Adrenal gland (tissue), 12 donors: ENCODE measurements around the gene E2F1. TPM values are rescaled to one million over a fixed set of nuclear protein-coding genes. Genes with fewer than 3 reads are reported as not detected.

Experiments
- DNase-seq, 7 donors: peaks; one replicate each; pipeline ENCODE4 v3.0.0-alpha.2; 2019 to 2020
- H3K27ac ChIP-seq, 5 donors: fragments of 200-600 bp; sonication (generic) in 4 of 5; 1 replicate in 3 of 5; 2 replicates in 2 of 5; pipeline versions ENCODE4 v1.5.1 to v1.8.0; 2016 to 2020; ENCODE audit warnings: mild to moderate bottlenecking in 1 of 5
- H3K27me3 ChIP-seq: fragments of 200-600 bp; 2 replicates; pipeline ENCODE4 v1.8.0; 2021
- H3K36me3 ChIP-seq, 2 donors: fragments of 200-600 bp; replicated peaks in 1 of 2; 1 replicate in 1 of 2; 2 replicates in 1 of 2; pipeline versions ENCODE4 v1.5.1 to v1.8.0; 2018 to 2022
- H3K4me1 ChIP-seq, 2 donors: fragments of 200-600 bp; replicated peaks in 1 of 2; 1 replicate in 1 of 2; 2 replicates in 1 of 2; pipeline versions ENCODE4 v1.5.1 to v1.8.0; 2018 to 2021
- H3K4me3 ChIP-seq, 4 donors: fragments of 200-600 bp; sonication (generic) in 3 of 4; one replicate each; pipeline ENCODE4 v1.5.1; 2016 to 2018
- H3K9me3 ChIP-seq, 3 donors: fragments of 200-600 bp; sonication (generic) in 1 of 3; replicated peaks in 1 of 3; 1 replicate in 2 of 3; 2 replicates in 1 of 3; pipeline versions ENCODE4 v1.5.1 to v1.8.0; 2016 to 2021
- POLR2A ChIP-seq, 2 donors: fragments of 450-650 bp; IDR thresholded peaks; one replicate each; pipeline ENCODE4 v1.6.1; 2017; ENCODE audit warnings: antibody characterized with exemption in 2 of 2, mild to moderate bottlenecking in 2 of 2, moderate library complexity in 1 of 2
- WGBS, 4 donors: extraction: QIAGEN DNeasy Blood & Tissue Kit in 2 of 4; methylation state at CpG; one replicate each; pipeline versions ENCODE4 v1.1.5 to v1.1.7; 2013 to 2017; 5-methylcytosine and 5-hydroxymethylcytosine counted together
- intact Hi-C, 2 donors: fragments of 100-400 bp; cut with DNase I; formaldehyde crosslinking; loops; one replicate each; pipeline versions ENCODE4 v1.14.1 to v1.15.0; 2022 to 2023
- polyA plus RNA-seq, 3 donors: library from polyadenylated mRNA; stranded (reverse); fragments of 200-250 nt in 2 of 3; fragments of 350-450 nt in 1 of 3; fragmentation: Illumina TruSeq in 1 of 3; extraction: RNeasy Lipid Tissue Mini Kit (QIAGEN cat#74804) in 1 of 3; gene quantifications; one replicate each; pipeline ENCODE4 v1.2.3, GENCODE V29; 2013 to 2014
- total RNA-seq, 9 donors: library from RNA; depleted of rRNA in 4 of 9; stranded (reverse); fragments of >200 nt in 4 of 9; fragments of 120-200 nt in 1 of 9; fragmentation: NEBNext Ultra II Directional in 1 of 9; extraction: Animal tissue kit (Norgen Biotek cat#: 25700) in 1 of 9; gene quantifications; one replicate each; pipeline versions ENCODE4 v1.1.0 to v1.2.4, GENCODE V29; 2013 to 2023
- TF ChIP-seq, protein P1 (sequence below), 6 experiments: fragments of 450-650 bp in 4 of 6; fragments of 200-600 bp in 2 of 6; sonication (generic) in 1 of 6; IDR thresholded peaks; 1 replicate in 5 of 6; 2 replicates in 1 of 6; pipeline versions ENCODE4 v1.5.1 to v1.8.0; 2016 to 2021; ENCODE audit warnings: antibody characterized with exemption in 6 of 6, mild to moderate bottlenecking in 2 of 6, moderate library complexity in 1 of 6
- donor health status: healthy with polysubstance abuse.
- donor health status: Bipolar disorder and iron deficiency.
- donor health status: DM: yes; HTN: yes; CAD: no.
- donor health status: DM: no; HTN: no; CAD: no.
- donor health status: DM: no; HTN: no; CAD: no.
- donor health status: DM: yes; HTN: yes; CAD: no.

The E2F1 gene
- total and polyA plus RNA-seq, 12 donors: 3.0 to 15.7 (median 5.7) TPM

DNA sequence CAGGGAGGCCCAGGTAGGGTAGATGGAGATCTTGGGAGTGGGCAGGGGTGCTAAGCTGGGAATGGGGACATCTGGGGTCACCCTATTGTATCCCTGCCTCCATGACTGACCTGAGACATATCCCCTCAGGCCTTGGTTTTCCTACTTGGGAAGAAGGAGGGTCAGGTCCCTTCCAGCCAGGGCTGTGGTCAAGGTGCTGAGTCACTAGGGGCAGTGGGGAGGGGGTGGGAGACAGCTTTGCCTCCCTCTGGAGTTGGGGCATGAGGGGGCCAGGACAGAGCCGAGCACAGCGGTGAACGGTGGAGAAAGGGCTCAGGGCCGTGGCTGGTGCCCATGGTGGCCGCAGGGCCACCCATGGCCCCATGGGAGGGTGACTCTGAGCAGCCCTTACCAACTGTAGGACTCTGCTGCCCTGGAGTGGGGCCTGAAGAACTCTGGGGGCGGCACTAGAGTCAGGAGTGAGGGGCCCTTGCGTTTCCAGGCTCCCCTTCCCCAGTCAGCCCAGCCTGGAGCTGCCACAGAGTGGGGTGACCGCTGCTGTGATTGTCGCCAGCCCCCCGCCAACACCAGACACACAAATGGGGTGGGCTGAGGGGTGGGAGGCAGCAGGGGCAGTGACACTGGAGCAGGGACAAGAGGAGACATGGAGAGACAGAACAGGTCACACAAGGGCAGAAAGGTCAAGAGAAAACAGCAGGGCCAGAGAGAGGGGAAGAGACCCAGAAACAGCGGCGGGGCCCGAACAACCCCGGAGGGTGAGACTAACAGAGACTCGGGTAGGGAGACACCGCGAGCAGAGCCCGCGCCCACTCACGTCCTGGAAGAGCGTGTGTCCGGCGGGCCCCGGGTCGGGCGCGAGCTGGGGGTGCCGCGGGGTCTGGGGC, 12.5 kb downstream of the E2F1 start:
- TF ChIP-seq, protein P1, sequence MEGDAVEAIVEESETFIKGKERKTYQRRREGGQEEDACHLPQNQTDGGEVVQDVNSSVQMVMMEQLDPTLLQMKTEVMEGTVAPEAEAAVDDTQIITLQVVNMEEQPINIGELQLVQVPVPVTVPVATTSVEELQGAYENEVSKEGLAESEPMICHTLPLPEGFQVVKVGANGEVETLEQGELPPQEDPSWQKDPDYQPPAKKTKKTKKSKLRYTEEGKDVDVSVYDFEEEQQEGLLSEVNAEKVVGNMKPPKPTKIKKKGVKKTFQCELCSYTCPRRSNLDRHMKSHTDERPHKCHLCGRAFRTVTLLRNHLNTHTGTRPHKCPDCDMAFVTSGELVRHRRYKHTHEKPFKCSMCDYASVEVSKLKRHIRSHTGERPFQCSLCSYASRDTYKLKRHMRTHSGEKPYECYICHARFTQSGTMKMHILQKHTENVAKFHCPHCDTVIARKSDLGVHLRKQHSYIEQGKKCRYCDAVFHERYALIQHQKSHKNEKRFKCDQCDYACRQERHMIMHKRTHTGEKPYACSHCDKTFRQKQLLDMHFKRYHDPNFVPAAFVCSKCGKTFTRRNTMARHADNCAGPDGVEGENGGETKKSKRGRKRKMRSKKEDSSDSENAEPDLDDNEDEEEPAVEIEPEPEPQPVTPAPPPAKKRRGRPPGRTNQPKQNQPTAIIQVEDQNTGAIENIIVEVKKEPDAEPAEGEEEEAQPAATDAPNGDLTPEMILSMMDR (IDR thresholded peaks at IDR 0.05): no peak
- TF ChIP-seq POLR2A (IDR thresholded peaks at IDR 0.05): no peak
- H3K4me1 ChIP-seq: peaks cover 34 to 44% of the 10 kb centered on the region in 2 donors
- H3K27me3 ChIP-seq: no peaks in the 10 kb centered on the region
- WGBS, 4 donors: 6 to 31% (median 12%) methylated on average over 11 to 29 of the region's 29 CpGs
- H3K9me3 ChIP-seq: no peaks in the 10 kb centered on the region
- DNase-seq: peak in 3 of 7 donors; percentile 39 to 47 (median 40)
- intact Hi-C loops: no loop called here
- H3K4me3 ChIP-seq: peak overlapping the region; percentile 11 to 97 (median 52)
- peaks cover 0 to 33% of the 10 kb centered on the region in 2 donors for H3K36me3 ChIP-seq
- H3K27ac ChIP-seq: peak overlapping the region; percentile 41 to 97 (median 91)

DNA sequence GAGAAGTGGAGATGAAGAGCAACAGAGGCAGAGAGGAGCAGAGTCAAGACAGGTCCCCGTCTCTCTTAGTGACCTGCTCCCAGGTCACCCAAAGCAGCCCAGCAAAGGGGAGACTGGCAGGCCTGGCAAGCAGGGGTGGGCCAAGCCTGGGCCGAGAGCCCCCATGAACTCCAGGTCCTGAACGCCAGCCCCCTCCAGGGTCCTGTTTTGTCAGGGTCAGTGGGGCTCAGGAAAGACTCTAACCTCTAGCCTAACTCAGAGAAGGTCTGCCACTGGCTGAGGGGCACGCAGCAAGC, 13.1 kb downstream of the E2F1 start:
- H3K4me3 ChIP-seq: peak overlapping the region in 2 of 4 donors; percentile 55 to 97
- H3K27ac ChIP-seq: peak overlapping the region; percentile 41 to 97 (median 91)
- H3K36me3 ChIP-seq: peaks cover 0 to 36% of the 10 kb centered on the region in 2 donors
- intact Hi-C loops: no loop called here
- TF ChIP-seq, protein P1 (IDR thresholded peaks at IDR 0.05): no peak
- TF ChIP-seq POLR2A (IDR thresholded peaks at IDR 0.05): no peak
- DNase-seq: peak in 1 of 7 donors; percentile 25
- H3K4me1 ChIP-seq: peaks cover 36 to 47% of the 10 kb centered on the region in 2 donors
- 38 to 58% (median 47%) methylated on average over 3 to 4 of the region's 4 CpGs for WGBS, 4 donors
- H3K9me3 ChIP-seq: no peaks in the 10 kb centered on the region
- no peaks in the 10 kb centered on the region for H3K27me3 ChIP-seq

DNA sequence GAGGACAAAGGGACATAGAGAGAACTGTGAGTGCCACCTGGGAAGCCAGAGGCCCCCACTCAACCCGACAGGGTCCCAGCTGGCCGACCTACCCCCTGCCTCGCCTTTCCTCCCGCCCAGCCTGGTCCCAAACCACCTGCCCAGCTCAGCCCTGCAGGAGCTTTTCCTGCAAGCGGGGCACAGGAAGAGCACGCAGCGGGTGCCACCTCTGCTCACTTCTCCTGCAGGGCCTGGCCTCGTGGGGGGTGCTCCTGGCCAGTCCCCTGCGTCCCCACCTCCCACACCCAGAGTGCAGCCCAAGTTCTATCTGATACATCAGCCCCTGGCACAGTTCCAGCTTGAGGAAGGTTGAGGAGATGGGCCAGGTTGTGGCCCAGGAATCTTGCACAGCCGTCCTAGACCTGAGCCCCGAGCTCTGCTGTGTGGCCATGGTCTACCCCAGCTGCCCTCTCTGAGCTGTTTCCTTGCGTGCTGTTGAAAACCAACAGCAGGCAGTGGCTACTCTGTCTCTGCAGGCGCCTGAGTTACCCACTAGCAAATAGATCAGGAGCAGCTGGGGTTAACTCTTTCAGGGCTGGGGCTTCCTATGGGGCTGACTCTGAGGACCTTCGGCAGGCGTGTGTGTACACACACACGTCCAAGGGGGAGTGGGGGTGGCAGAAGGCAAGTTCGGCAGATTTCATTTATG, 13.6 kb downstream of the E2F1 start:
- TF ChIP-seq, protein P1 (IDR thresholded peaks at IDR 0.05): no peak
- no peak for TF ChIP-seq POLR2A (IDR thresholded peaks at IDR 0.05)
- 44 to 52% (median 45%) methylated on average over 7 to 17 of the region's 17 CpGs for WGBS, 4 donors
- Histone ChIP-seq H3K27me3 (no peaks in the 10 kb centered on the region), H3K9me3 (no peaks in the 10 kb centered on the region), H3K4me3 (peak overlapping the region in 2 of 4 donors; percentile 55 to 97), H3K4me1 (peaks cover 41 to 50% of the 10 kb centered on the region in 2 donors), H3K36me3 (peaks cover 0 to 36% of the 10 kb centered on the region in 2 donors), H3K27ac (peak overlapping the region in 4 of 5 donors; percentile 89 to 97 (median 94))
- intact Hi-C loops: no loop called here
- peak in 5 of 7 donors; percentile 45 to 70 (median 58) for DNase-seq

DNA sequence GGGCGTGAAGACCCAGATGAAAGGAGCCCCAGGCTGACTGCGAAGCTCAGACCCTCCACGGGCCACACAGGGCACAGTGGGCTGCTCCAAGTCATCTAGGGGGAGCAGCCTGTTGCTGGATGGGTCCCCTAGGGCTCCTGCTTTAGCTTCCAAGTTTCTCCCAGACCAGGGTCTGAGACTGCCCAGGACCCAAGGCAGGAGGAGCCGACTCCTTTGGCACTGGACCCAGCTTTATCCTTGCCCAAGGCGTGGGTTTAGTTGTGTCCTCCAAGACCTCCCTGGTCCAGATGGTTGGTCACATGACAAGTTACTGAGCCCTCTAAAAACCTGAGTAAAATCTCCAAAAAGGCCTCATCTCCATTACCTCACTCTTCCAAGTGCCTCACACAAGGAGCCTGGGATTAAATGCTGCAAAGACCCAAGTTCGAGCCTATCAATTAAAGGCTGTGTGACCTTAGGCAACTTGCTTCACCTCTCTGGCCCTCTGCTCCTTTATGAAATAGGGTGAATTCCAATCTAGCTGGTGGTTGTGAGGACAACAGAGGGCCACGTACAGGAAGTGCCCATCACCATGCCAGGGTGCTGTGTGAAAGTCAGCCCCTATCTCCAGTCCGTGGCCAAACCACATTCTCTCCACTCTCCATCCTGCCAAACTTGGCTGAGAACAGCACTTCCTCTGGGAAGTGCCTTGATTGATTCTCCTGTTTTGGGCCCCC, 14.5 kb downstream of the E2F1 start:
- peaks cover 0 to 36% of the 10 kb centered on the region in 2 donors for H3K36me3 ChIP-seq
- no peaks in the 10 kb centered on the region for H3K27me3 ChIP-seq
- DNase-seq: peak in 1 of 7 donors; percentile 23
- peaks cover 48 to 57% of the 10 kb centered on the region in 2 donors for H3K4me1 ChIP-seq
- 65 to 79% (median 74%) methylated on average over 6 to 8 of the region's 8 CpGs for WGBS, 4 donors
- intact Hi-C loops: no loop called here
- H3K4me3 ChIP-seq: peak overlapping the region in 1 of 4 donors; percentile 97
- TF ChIP-seq, protein P1 (IDR thresholded peaks at IDR 0.05): no peak
- no peak for TF ChIP-seq POLR2A (IDR thresholded peaks at IDR 0.05)
- H3K9me3 ChIP-seq: no peaks in the 10 kb centered on the region
- H3K27ac ChIP-seq: peak overlapping the region in 2 of 5 donors; percentile 36 to 89
